ENCODE results near the gene POU5F1. TPM values are rescaled to one million over a fixed set of nuclear protein-coding genes. Genes with fewer than 3 reads are reported as not detected.

POU5F1 gene
- total RNA-seq, 6 donors from 2014 or later, result 4.1 to 13.6 (median 5.7) TPM

DNA sequence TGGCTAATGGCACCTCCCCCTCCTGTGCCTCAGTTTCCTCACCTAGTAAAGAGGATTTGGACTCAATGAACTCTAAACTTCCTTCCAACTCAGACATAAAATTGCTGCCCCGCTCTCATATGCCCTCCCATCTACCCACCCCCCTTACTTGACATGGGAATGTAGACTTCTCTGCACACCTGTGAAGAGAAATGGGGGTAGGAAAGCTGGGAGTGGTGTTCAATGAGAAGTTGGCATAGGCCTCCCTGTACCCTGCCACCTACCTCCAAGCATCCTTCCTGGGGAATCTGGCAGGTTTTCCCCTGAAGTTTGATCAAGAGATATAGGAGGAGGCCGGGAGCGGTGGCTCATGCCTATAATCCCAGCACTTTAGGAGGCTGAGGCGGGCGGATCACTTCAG lies 3.9 kb upstream of the POU5F1 start:
- ATAC-seq (ENCODE audit: low FRiP score in 2 of 2) (no peak), DNase-seq (no peak)
- H3K27me3 ChIP-seq, result no peaks in the 10 kb centered on the region
- H3K9me3 ChIP-seq, result no peaks in the 10 kb centered on the region
- peaks cover 0 to 3% (median 0%) of the 10 kb centered on the region in 4 donors for H3K36me3 ChIP-seq
- H3K4me3 ChIP-seq, result no peak overlapping the region
- TF ChIP-seq EP300 (IDR thresholded peaks at IDR 0.05), result no peak
- TF ChIP-seq, protein P1, sequence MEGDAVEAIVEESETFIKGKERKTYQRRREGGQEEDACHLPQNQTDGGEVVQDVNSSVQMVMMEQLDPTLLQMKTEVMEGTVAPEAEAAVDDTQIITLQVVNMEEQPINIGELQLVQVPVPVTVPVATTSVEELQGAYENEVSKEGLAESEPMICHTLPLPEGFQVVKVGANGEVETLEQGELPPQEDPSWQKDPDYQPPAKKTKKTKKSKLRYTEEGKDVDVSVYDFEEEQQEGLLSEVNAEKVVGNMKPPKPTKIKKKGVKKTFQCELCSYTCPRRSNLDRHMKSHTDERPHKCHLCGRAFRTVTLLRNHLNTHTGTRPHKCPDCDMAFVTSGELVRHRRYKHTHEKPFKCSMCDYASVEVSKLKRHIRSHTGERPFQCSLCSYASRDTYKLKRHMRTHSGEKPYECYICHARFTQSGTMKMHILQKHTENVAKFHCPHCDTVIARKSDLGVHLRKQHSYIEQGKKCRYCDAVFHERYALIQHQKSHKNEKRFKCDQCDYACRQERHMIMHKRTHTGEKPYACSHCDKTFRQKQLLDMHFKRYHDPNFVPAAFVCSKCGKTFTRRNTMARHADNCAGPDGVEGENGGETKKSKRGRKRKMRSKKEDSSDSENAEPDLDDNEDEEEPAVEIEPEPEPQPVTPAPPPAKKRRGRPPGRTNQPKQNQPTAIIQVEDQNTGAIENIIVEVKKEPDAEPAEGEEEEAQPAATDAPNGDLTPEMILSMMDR (IDR thresholded peaks at IDR 0.05), result no peak
- TF ChIP-seq POLR2A (IDR thresholded peaks at IDR 0.05), result no peak
- TF ChIP-seq POLR2AphosphoS5 (IDR thresholded peaks at IDR 0.05), result no peak
- H3K27ac ChIP-seq, result no peak overlapping the region
- WGBS, 2 donors, result 94 to 98% methylated on average over 5 of the region's 5 CpGs
- H3K4me1 ChIP-seq, result peaks cover 0 to 12% (median 5%) of the 10 kb centered on the region in 4 donors

DNA sequence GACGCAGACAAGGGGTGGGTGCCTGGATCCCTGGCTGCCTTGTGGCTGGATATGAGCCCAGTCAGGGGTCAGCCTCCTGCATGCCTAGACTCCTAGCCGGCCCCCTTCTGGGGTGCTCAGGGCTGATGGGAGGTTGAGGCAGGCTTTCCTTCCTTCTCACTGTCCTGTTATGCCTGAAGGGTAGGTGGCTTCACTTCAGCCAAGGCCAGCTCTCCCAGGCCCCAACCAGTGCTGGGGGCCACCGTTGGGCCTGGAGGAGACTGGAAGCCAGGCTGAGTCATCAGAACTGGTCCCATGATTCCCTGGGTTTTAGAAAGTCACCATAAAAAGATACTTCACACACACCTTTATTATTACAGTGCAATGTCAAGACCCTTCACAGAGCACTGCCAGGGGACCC lies 2.9 kb upstream of the POU5F1 start:
- Histone ChIP-seq H3K36me3 (peaks cover 0 to 3% (median 0%) of the 10 kb centered on the region in 4 donors), H3K4me3 (no peak overlapping the region), H3K27me3 (no peaks in the 10 kb centered on the region), H3K27ac (no peak overlapping the region), H3K9me3 (no peaks in the 10 kb centered on the region), H3K4me1 (peaks cover 0 to 4% (median 1%) of the 10 kb centered on the region in 4 donors)
- ATAC-seq (ENCODE audit: low FRiP score in 2 of 2), result no peak
- TF ChIP-seq EP300 (IDR thresholded peaks at IDR 0.05) (no peak), POLR2A (IDR thresholded peaks at IDR 0.05) (no peak), POLR2AphosphoS5 (IDR thresholded peaks at IDR 0.05) (no peak)
- TF ChIP-seq, protein P1 (IDR thresholded peaks at IDR 0.05), result no peak
- DNase-seq, result no peak
- WGBS, 2 donors, result 67 to 74% methylated on average over 2 to 3 of the region's 3 CpGs

DNA sequence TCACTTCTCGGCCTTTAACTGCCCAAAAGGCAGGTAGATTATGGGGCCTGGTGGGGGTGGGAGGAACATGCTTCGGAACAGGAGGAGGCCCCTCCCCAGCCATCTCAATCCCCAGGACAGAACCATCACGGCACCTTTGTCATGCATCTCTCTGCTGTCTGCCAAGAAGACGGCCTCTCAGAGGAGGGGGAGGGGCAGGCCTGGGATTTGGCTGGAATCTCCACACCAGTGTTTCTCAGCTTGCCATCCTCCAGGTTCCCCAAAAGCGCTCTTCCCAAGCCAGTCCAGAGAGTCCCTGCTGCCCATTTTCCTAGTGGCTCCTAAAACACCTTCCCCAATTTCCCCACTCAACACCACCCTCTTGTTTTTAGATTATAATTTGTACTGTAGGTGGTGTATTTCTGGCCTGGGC lies 2.5 kb upstream of the POU5F1 start:
- no peak for ATAC-seq (ENCODE audit: low FRiP score in 2 of 2)
- no peak for TF ChIP-seq POLR2A (IDR thresholded peaks at IDR 0.05)
- no peak for TF ChIP-seq EP300 (IDR thresholded peaks at IDR 0.05)
- TF ChIP-seq POLR2AphosphoS5 (IDR thresholded peaks at IDR 0.05), result no peak
- TF ChIP-seq, protein P1 (IDR thresholded peaks at IDR 0.05), result no peak
- Histone ChIP-seq H3K9me3 (no peaks in the 10 kb centered on the region), H3K4me3 (no peak overlapping the region), H3K27ac (no peak overlapping the region), H3K36me3 (peaks cover 0 to 3% (median 0%) of the 10 kb centered on the region in 4 donors), H3K4me1 (no peaks in the 10 kb centered on the region), H3K27me3 (no peaks in the 10 kb centered on the region)
- DNase-seq, result no peak
- WGBS, 2 donors, result 81 to 87% methylated on average over 5 of the region's 5 CpGs

DNA sequence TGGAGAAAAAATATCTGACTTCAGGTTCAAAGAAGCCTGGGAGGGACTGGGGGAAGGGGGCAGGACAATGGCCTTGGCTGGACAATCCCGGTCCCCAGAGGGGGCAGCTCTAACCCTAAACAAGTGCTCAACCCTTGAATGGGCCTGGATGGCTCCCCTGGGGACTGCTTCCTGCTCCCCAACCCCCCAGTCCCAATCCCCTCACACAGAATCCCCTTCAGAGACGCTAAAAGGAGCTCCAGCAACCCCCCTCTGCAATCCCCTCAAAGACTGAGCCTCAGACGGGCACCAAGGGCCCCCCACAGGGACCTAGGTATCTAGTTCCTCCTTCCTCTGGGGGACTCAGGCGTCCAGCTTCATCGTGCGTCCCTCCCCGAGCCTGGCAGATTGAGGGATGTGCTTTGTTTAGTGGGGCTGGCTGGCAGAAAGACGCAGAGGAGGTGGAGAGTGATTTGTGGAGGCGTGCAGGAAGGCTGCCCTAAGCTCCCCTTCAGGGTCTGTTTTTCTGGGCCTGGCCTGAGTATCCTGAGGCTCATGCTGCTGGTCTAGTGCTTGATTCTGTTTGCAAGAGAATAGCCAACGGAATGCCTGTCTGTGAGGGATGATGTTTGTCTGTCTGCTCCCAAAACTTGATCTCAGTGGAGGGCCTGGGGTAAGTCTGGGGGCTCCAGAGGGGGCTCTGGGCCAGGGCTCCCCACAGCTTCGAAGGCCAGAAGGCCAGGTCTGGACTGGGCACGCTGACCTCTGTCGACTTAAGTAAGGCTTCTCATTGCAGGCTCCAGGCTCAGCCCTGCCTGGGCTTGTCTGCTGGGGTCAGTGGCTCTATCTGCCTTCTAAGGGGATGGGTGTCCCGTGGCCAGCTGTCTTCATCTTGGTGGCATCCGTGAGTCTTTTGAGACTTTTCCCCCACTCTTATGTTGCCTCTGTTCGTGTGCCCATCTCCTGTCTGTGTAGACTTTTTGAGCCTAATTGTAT lies 1.7 kb upstream of the POU5F1 start:
- no peaks in the 10 kb centered on the region for H3K9me3 ChIP-seq
- 65 to 76% methylated on average over 8 to 16 of the region's 16 CpGs for WGBS, 2 donors
- no peak for ATAC-seq (ENCODE audit: low FRiP score in 2 of 2)
- peaks cover 0 to 3% (median 0%) of the 10 kb centered on the region in 4 donors for H3K36me3 ChIP-seq
- H3K27me3 ChIP-seq, result no peaks in the 10 kb centered on the region
- no peak for DNase-seq
- H3K27ac ChIP-seq, result no peak overlapping the region
- no peak overlapping the region for H3K4me3 ChIP-seq
- TF ChIP-seq, protein P1 (IDR thresholded peaks at IDR 0.05), result no peak
- TF ChIP-seq POLR2AphosphoS5 (IDR thresholded peaks at IDR 0.05) (no peak), POLR2A (IDR thresholded peaks at IDR 0.05) (no peak), EP300 (IDR thresholded peaks at IDR 0.05) (no peak)
- no peaks in the 10 kb centered on the region for H3K4me1 ChIP-seq
